CD4-positive, alpha-beta T cell treated with Interleukin-1 beta for 1 hour (primary cell): ENCODE measurements around the gene LSP1.

Source experiments
- DNase-seq, 2 donors: peaks; one replicate each; pipeline ENCODE4 v3.0.0-alpha.2; 2020 to 2022

The LSP1 gene

GRCh38 chr11:1851468-1852180, 1.3 kb upstream of the LSP1 start:
- DNase-seq, result no peak

GRCh38 chr11:1852271-1852876, 510 bp upstream of the LSP1 start:
- DNase-seq, result no peak

GRCh38 chr11:1853376-1854131, 670 bp downstream of the LSP1 start:
- DNase-seq, result peak in 1 of 2 donors; percentile 35

GRCh38 chr11:1854132-1854948, 1.5 kb downstream of the LSP1 start:
- no peak for DNase-seq

- no peak for DNase-seq
Observed at GRCh38 chr11:1854949-1855885, 2.3 kb downstream of the LSP1 start.

GRCh38 chr11:1855886-1856265, 3.0 kb downstream of the LSP1 start:
- DNase-seq, result no peak

GRCh38 chr11:1856306-1857005, 3.6 kb downstream of the LSP1 start:
- no peak for DNase-seq

- no peak for DNase-seq
Observed at GRCh38 chr11:1857064-1857463, 4.2 kb downstream of the LSP1 start.

- DNase-seq, result no peak
Observed at GRCh38 chr11:1858154-1858553, 5.3 kb downstream of the LSP1 start.

- DNase-seq, result no peak
Observed at GRCh38 chr11:1858576-1858975, 5.7 kb downstream of the LSP1 start.

- no peak for DNase-seq
Observed at GRCh38 chr11:1859004-1859403, 6.1 kb downstream of the LSP1 start.

- DNase-seq, result no peak
Observed at GRCh38 chr11:1860108-1860507, 7.2 kb downstream of the LSP1 start.

- no peak for DNase-seq
Observed at GRCh38 chr11:1861435-1862411, 8.8 kb downstream of the LSP1 start.

- DNase-seq, result no peak
Observed at GRCh38 chr11:1862588-1863351, 9.9 kb downstream of the LSP1 start.

- DNase-seq, result peak in 1 of 2 donors; percentile 59
Observed at GRCh38 chr11:1863352-1864216, 10.7 kb downstream of the LSP1 start.

GRCh38 chr11:1864231-1864630, 11.3 kb downstream of the LSP1 start:
- DNase-seq, result no peak

- no peak for DNase-seq
Observed at GRCh38 chr11:1864831-1865665, 12.2 kb downstream of the LSP1 start.
